SU-DHL-6 (cell line): ENCODE measurements around the gene SGPL1.

ENCODE experiments used
- H2AFZ ChIP-seq: fragments of 200-600 bp; sonication (generic); 2 replicates; pipeline ENCODE4 v1.6.1; 2014; ENCODE audit warnings: low read depth, mild to moderate bottlenecking, moderate library complexity, mixed read lengths, antibody characterized with exemption, low read length; ENCODE audit not compliant: severe bottlenecking
- H3F3A ChIP-seq: fragments of 200-600 bp; shearing (Covaris generic); 2 replicates; pipeline ENCODE4 v1.6.0; 2016; ENCODE audit warnings: antibody characterized with exemption, mild to moderate bottlenecking; ENCODE audit not compliant: insufficient read depth
- H3K27ac ChIP-seq: fragments of 200-600 bp; sonication (generic); 2 replicates; pipeline ENCODE4 v1.5.1; 2016; ENCODE audit warnings: low read depth, mild to moderate bottlenecking, low read length, moderate library complexity, mixed read lengths
- H3K27me3 ChIP-seq: fragments of 200-600 bp; sonication (generic), shearing (Covaris generic); 2 replicates; pipeline ENCODE4 v1.6.0; 2014; ENCODE audit warnings: mild to moderate bottlenecking, low read length
- H3K36me3 ChIP-seq: fragments of 200-600 bp; sonication (generic); 2 replicates; pipeline ENCODE4 v1.6.1; 2014; ENCODE audit warnings: mild to moderate bottlenecking, low read length, mixed read lengths
- H3K4me2 ChIP-seq: fragments of 300-600, 200-600 bp; shearing (Covaris generic), sonication (generic); 2 replicates; pipeline ENCODE4 v1.6.0; 2014; ENCODE audit warnings: low read length, low read depth, mild to moderate bottlenecking; ENCODE audit not compliant: poor library complexity, severe bottlenecking
- H3K4me3 ChIP-seq: fragments of 200-600 bp; sonication (generic); 2 replicates; pipeline ENCODE4 v1.5.1; 2014; ENCODE audit warnings: antibody characterized with exemption, low read length, mild to moderate bottlenecking, mixed read lengths; ENCODE audit not compliant: insufficient read depth, poor library complexity, severe bottlenecking
- H3K79me2 ChIP-seq: fragments of 200-600 bp; sonication (generic); 2 replicates; pipeline ENCODE4 v1.6.1; 2014; ENCODE audit warnings: mild to moderate bottlenecking, low read length, moderate library complexity; ENCODE audit not compliant: insufficient read depth
- H3K9ac ChIP-seq: fragments of 200-600 bp; sonication (generic); 2 replicates; pipeline ENCODE4 v1.7.0; 2014; ENCODE audit warnings: mild to moderate bottlenecking, low read length
- H3K9me2 ChIP-seq: fragments of 200-600 bp; sonication (generic); replicated peaks from 2 replicates; pipeline ENCODE4 v1.6.1; 2014; ENCODE audit warnings: low read length; ENCODE audit not compliant: insufficient read depth
- H3K9me3 ChIP-seq: fragments of 200-600 bp; sonication (generic); 2 replicates; pipeline ENCODE4 v1.6.1; 2014; ENCODE audit warnings: low read length, mixed read lengths; ENCODE audit not compliant: insufficient read depth
- H4K20me1 ChIP-seq: fragments of 200-600 bp; sonication (generic); 2 replicates; pipeline ENCODE4 v1.6.1; 2014; ENCODE audit warnings: low read depth, mild to moderate bottlenecking, antibody characterized with exemption, low read length, moderate library complexity, mixed read lengths
- CTCF ChIP-seq: fragments of 200-600 bp; sonication (generic); IDR thresholded peaks from one replicate; pipeline ENCODE4 v1.5.1; 2017; ENCODE audit warnings: antibody characterized with exemption, mild to moderate bottlenecking, low read length, moderate library complexity; ENCODE audit not compliant: insufficient read depth, poor library complexity, severe bottlenecking
- EZH2phosphoT487 ChIP-seq: fragments of 200-600 bp; sonication (generic), shearing (Covaris generic); conservative IDR thresholded peaks from 2 replicates; pipeline ENCODE4 v1.6.1; 2018; ENCODE audit warnings: mild to moderate bottlenecking, antibody characterized with exemption, low read length, moderate library complexity, mixed read lengths

The SGPL1 gene

GRCh38 chr10:70836319-70836718 lies 20.6 kb downstream of the SGPL1 start:
- no peaks in the 10 kb centered on the region for H3K27me3 ChIP-seq
- TF ChIP-seq CTCF (no peak), EZH2phosphoT487 (no peak)
- no peaks in the 10 kb centered on the region for H4K20me1 ChIP-seq
- peaks cover 7% of the 10 kb centered on the region for H3K36me3 ChIP-seq
- H3F3A ChIP-seq: no peaks in the 10 kb centered on the region
- no peaks in the 10 kb centered on the region for H3K9me2 ChIP-seq
- no peak overlapping the region for H3K4me3 ChIP-seq
- H2AFZ ChIP-seq: no peak overlapping the region
- no peak overlapping the region for H3K4me2 ChIP-seq
- H3K27ac ChIP-seq: no peak overlapping the region
- no peak overlapping the region for H3K9ac ChIP-seq
- peaks cover 5% of the 10 kb centered on the region; the same call in 1 of the 2 replicates for H3K9me3 ChIP-seq
- 0 out of 2 replicates have a peak, but pooled peaks cover 4% of the 10 kb centered on the region for H3K79me2 ChIP-seq

- Histone ChIP-seq H3K9ac (no peak overlapping the region), H3F3A (no peaks in the 10 kb centered on the region), H3K9me3 (peaks cover 5% of the 10 kb centered on the region; the same call in 1 of the 2 replicates), H3K4me2 (no peak overlapping the region), H3K9me2 (no peaks in the 10 kb centered on the region), H3K27me3 (no peaks in the 10 kb centered on the region), H3K27ac (no peak overlapping the region), H2AFZ (no peak overlapping the region), H3K4me3 (no peak overlapping the region), H3K79me2 (0 out of 2 replicates have a peak, but pooled peaks cover 3% of the 10 kb centered on the region), H4K20me1 (no peaks in the 10 kb centered on the region), H3K36me3 (peaks cover 7% of the 10 kb centered on the region)
- TF ChIP-seq CTCF: no peak
- TF ChIP-seq EZH2phosphoT487: no peak
Observed at GRCh38 chr10:70837660-70838059, 21.9 kb downstream of the SGPL1 start.

GRCh38 chr10:70838270-70838805 lies 22.6 kb downstream of the SGPL1 start:
- no peak overlapping the region for H3K4me2 ChIP-seq
- H3F3A ChIP-seq: no peaks in the 10 kb centered on the region
- H3K27me3 ChIP-seq: no peaks in the 10 kb centered on the region
- TF ChIP-seq EZH2phosphoT487 (no peak), CTCF (no peak)
- no peak overlapping the region for H3K4me3 ChIP-seq
- H3K9me2 ChIP-seq: no peaks in the 10 kb centered on the region
- peaks cover 7% of the 10 kb centered on the region for H3K36me3 ChIP-seq
- no peak overlapping the region for H3K27ac ChIP-seq
- peaks cover 5% of the 10 kb centered on the region; the same call in 1 of the 2 replicates for H3K9me3 ChIP-seq
- no peaks in the 10 kb centered on the region for H4K20me1 ChIP-seq
- no peak overlapping the region for H3K9ac ChIP-seq
- H3K79me2 ChIP-seq: no peaks in the 10 kb centered on the region
- H2AFZ ChIP-seq: no peak overlapping the region
